Hematopoietic multipotent progenitor cell treated with erythropoietin and hydrocortisone succinate and interleukin-3 and kit ligand, for 15 days (in vitro differentiated cells): ENCODE measurements around the gene RASGRP1.

Experiments
- DNase-seq: peaks from one replicate; pipeline ENCODE4 v3.0.0-alpha.2; 2015; ENCODE audit warnings: low spot score

Gene RASGRP1

DNA sequence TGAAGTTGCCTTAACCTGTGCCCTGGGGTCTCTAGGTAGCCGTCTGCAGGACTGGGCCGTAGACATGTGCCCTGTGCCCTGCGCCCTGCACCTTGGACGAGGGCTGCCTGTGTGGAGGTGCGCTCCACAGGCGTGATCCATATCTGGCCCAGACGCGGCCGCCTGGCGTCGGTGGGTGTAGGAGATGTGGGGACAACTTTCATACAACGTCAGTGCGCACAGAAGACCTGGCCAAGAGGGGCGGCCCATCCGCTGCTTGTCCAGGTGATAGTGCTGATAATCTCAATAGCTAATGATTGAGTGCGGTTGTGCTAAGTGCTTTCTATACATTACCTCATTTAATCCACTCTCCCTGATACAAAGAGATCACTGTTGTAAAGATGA is 665 bp upstream of the RASGRP1 start:
- DNase-seq, result no peak

DNA sequence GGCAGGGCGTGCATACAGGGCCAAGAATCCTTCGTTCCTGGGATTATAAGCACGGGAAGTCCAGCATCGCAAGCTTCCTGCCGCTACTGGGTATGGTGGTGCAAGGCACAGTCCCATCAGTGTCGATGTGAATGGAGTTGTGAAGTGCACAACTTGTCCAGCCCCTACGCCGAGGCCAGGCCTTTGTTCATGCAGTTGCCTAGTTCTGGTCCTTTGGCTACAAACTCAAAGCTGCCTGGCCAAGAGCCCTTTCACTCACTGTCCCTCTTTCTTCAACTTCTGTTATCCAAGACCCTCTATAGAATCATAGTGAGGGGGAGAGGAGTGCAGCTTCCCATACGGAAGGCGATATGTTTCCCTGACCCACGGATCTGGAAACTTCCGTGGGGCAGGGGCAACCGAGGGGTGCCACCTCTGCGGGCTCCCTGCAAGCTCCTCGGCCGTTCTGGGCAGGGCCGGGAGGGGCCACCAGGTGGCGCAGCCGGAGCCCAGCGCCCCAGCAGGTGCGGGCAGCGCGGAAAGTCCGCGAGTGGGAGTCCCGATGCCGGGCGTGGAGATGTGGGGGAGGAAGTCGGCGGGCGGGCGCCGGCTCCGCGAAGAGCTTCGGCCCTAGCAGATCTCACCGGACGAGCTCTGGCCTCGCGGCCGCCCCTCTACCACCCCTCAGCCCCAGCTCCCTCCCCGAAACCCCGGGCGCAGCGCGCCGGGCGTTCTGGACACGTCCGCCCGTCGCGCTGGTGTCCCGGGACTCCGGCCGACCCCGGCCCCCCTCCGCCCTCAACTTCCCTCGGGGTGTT is 693 bp downstream of the RASGRP1 start:
- peak; percentile 9 for DNase-seq

DNA sequence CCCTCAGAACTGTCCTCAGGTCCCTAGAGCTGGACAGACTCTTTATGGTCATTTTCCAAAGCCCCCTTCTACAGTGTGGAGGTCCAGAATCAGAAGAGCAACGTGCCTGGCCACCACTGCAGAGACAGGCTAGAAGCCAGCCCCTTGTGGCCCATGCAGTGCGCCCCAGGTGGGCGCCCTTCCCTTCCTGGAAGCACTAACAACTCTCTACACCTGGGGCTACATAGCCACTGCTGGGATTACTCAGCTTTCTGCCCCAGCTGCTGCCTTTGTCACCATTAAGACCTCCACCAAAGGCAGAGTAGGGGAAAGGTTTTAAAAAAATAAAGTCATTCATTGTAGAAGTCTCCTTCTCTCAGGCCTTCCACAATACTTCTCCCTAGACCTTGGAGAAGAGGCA is 2.3 kb downstream of the RASGRP1 start:
- DNase-seq, result no peak

DNA sequence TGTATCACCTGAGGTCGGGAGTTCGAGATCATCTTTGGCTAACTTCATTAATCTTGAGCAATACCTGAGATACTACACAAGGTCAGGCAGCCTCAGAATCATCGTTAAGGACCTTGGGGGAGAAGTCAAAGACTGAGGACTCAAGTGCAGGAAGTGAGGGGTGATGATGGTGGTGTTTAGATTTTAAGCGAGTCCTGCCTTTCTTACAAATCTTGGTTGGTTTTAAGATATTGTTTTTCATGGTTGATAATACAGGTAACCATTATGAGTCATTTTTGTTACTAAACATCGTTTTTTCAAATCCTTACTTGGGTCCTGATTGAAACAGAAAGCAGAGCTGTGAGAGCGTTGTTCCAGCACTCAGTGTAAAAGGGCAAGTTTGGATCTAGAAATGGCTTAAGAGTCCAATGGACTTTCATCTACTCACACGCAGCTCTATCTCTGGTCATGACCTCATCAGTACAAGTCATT is 4.1 kb downstream of the RASGRP1 start:
- DNase-seq, result no peak

DNA sequence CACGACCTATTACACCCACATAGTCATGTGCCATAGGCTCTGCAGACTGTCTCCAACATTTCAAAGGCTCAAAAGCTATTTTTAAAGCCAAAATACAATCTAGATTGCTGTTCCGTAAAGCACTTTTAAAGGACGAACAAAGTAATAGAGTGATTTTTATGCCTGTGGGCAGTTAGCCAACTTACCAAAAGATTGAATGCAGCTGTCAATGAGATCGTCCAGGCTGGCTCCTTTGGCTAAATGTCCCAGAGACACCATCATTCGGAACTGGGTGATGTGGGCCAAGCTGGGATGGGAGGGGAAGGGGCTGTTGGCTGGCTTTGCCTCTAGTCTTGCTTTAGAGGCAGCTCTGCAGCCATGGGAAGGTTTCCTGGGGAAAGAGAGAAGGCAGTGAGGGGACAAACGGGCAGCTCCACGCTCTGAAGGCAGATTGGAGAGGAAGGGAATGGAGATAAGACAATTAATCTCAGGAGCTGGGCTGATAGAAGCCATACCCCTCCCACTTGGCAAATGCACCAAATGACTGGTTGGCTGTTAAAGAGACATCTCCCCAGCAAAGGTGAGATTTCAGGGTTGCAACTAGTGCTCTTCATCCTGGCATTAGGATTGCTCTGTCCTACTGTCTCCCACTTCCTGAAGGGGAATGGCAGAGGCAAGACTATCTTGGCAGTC is 4.8 kb downstream of the RASGRP1 start:
- no peak for DNase-seq

DNA sequence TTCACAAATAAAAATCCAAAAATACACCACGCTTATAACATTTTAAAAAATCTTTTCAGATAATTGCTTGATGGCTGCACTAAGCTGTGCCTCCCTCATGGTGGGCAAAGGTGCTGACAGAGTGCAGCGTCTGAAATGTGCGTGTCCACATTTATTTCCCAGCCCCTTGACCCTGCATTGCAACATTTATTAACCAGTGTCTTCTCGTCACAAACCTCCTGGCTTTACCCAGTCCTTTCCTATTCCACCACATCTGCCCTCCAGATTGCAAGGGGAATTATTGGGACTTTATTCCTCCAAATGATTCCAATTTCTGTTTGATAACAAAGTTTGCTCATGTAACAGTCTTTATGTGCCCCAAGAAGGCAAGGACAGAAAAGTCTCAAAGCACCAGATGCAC is 5.5 kb downstream of the RASGRP1 start:
- DNase-seq, result no peak

DNA sequence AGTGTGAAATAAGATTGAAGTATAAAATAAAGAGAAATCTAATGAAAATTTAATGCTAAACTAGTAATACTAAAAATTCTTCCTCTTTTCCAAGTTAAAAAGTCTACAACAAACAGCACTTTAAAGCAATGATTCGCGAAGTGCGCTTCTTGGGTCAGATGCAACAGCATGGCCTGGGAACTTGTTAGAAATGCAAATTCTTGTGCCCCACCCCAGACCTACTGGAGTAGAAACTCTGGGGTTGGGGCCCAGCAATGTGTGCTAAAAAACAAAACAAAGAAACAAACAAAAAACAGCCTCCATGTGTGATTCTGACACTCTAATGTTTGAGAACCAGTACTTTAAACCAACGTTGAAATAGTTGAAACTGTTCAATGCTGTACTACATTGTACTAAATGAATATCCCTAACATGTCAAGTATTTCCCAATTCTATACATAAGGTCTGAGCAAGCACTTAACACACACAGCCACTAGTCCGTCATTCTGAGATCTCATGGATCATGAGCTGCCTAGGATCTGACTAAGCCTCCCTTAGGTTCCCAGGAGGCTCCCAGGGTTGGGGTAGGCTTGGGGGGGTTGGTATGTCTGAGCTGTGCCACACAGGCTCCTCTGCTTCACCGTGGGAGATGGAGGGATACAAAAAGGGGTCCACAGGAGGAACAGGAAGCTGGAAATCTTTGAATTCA is 6.1 kb downstream of the RASGRP1 start:
- no peak for DNase-seq

DNA sequence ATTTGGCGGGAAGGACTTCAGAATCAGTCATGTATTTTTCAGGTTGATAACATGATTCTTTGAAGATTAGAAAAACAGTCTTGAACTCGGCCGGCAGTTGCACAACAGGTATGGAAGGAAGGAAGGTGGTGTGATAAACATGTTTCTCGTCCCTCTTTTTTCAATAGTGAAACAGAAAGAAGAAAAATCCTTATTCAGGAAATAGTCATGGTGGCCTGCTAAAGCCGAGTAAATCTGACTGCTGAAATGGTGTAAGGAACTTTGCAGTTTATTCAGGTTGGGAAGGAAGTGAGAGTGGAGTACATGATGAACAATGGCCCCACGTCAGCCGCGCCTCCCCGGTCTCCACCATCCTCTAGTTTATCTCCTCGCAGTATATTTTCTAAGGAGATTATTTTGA is 6.7 kb downstream of the RASGRP1 start:
- no peak for DNase-seq

DNA sequence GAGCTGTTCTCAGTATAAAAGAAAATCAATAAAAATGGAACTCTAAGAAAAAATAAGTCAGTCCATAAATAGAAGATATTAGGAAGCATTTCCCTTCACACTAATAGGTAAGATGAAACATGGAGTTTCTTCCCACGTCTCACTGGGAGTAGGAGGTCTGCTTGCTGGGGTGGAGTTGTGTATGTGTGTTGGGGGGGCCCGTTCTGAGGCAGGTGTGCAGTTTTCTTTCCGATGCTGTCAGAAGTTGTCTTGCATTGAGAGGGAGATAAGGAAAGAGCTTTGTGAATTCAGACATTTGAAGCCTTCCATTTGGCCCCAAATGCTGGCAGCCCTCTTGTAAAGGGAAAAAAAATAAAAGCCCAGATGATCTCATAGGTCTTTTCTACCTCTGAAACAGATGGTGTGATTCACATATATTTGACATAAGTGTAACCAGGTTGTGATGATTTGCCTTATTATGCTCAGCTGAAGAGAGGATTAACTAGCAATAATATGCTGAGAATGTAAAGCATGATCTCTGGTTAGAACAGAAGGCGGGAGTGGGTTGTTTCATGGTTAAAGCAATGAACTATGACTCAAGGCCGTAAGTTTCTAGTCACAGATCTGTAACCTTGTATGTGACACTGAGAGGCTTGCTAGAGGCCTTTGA is 8.8 kb downstream of the RASGRP1 start:
- no peak for DNase-seq

DNA sequence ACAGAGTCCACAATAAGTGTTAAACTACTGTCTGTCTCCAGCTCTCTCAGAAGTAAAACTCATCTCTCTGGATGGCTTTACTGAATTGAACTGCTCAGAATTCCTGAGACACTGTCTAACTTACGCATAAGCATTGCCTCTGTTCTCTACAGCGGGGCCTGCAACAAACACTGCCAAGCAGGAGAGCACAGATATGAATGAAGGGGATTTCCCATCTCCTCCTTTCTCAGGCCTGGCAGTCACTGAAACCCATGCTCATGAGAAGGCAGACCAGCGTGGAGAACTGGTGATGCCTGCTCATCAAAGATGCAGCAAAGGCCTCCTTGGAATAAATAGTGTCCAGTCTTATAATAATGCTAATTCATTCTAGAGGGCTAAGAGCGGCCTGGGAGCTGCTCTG is 10.3 kb downstream of the RASGRP1 start:
- no peak for DNase-seq

DNA sequence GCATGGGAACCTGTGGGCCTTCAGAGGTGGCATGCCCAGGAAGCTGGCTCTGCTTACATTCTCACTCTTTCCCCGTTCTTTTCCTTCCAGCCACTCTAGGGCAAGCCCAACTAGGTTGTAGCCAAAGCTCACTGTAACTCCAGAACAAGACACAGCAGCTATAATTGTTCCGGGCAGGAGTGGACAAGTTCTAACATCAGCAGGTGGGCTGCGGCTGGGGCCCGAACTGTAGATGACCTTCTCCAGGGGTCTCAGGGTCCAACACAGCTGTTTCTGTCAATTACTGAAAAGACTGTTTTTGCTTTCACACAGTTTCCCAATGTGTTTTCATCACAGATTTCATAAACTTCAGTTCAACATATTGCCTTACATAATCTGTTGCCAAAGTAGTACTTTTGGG is 11.5 kb downstream of the RASGRP1 start:
- no peak for DNase-seq

DNA sequence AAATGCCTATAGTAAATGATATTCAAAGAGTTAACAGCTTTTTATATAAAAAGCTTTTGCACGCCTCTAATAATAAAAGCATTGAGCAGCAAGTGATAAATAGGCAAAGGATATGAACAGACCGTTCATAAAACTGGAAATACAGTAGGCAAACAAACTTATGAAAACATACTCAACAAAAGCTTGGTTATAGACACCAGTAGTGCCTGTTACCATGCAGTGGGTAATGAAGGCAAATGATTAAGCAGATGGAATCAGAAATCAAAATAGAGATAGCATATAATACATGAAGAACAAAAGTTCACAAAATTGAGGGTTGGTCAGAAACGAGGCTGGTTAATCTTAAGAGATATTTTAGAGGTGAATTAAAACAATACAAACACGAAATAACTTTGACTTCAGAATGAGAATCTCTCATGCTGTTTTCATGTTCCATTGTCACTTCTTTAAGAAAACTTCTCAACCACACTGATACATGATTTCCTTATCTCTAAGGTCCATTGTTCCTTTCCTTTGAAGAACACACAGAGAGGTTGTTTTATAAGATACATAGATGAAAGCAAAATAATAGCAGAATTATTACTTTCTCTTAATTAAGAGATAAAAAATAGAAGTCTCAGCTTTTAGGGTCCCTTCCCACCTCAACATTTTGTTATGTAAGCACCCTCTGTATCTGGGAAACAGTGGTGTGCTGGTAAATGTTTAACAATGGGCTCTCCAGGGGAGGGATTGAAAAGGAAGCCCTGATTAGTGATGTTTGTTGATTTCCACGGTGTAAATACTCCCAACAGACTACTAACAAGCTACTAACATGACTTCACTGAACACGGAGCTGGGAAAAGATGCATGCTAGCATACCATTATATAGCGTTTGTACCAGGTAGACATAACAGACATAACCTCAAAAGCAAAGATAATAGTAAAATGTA is 12.6 kb downstream of the RASGRP1 start:
- DNase-seq, result no peak

DNA sequence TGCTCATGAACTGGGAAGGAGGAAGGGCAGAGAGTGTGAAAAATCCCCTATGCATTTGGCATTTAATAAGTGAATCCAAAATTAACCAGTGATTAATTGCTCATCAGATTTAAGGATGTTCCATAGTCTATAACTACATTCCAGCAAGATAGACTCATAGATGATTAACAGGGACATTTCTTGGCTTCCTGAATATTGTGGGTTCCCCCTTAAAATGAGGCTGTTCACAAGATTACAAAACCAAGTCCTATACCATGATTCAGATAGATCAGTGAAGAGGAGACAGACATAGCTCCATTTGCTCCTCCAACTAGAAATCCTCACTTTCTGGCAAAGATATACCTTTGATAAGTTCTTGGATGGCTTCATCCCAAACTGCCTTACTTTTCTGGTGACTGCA is 15.4 kb downstream of the RASGRP1 start:
- no peak for DNase-seq

DNA sequence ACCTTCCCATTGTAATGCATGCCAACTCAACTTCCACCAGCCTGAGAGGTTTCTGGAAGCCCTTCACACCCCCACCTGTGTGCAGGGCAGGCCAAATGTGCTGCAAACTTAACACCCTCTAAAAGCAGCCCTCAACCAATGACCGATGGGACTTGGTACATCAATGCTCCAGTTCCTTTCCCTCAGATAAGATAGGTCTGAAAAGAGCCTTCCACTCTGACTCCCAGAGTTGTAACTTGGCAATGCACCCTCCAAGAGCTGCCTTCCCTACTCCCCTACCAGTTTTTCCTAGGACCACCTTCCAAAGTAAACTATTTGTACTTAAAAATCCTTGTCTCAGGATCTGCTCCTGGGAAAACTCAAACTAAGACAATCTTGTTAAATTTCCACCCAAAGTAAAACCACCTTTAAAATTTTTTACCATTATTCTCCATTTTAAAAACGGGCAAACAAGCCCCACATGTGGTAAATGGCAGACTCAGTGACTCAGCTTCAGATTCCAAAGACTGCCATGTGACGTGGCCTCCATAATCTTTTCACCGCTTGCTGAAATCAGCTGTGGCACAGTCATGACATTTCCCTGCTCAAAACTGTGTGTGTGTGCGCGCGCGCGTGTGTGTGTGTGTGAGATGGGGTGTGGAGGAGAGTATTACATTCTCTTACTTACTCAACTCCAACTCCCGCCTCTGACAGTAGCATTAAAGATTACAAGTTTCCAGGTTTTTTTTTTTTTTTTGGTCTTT is 17.2 kb downstream of the RASGRP1 start:
- no peak for DNase-seq

DNA sequence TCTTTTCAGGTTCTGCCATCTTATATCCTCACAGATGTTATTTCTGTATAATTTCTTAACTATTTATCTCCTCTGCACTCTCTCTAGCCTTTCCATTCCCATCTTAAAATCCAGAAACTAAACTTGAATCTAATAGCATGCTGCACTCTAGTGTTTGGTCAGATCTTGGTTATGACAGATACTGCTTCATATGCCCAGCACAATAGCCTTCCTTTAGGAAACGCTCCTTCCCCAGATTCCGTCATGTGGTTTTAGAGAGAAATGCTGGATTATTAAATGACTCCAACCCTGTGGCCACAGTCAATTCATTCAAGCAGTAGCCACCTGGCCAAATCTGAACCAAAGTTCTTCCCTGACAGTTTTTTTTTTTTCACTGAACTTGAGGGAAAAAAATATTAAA is 19.4 kb downstream of the RASGRP1 start:
- no peak for DNase-seq

DNA sequence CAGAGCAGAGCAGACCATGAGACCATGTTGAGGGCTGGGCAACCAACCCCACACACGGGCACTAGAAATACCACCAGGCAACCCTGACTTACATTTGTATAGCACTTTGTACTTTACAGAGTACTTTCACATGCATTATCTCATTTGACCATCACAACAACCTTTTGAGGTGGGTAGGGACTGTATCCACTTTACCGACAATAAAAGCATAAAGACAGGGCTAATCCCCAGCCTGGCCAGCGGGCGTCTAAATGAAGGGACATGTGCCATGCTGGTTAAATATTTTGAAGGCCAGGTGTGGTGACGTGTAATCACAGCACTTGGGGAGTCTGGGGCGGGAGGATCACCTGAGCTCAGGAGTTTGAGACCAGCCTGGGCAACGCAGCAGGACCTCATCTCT is 23.6 kb downstream of the RASGRP1 start:
- no peak for DNase-seq

DNA sequence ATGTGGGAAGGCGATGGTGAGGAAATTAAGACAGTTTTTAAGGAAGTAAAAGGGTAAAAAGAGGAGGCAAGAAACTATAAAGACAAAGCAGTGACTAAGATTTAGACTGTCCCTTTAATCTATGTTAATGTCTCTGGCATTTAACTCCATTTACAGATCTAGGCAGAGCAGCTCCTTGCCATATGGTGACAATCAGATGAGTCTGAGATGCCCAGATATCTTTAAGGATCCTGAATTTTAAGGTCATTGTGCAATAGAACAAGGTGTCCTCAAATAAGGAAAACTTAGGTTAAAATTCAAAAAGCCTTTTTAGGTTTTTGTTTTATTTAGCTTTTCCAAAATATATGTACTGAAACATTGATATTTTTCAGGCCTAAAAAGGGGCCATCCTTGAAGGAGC is 24.1 kb downstream of the RASGRP1 start:
- DNase-seq, result no peak

DNA sequence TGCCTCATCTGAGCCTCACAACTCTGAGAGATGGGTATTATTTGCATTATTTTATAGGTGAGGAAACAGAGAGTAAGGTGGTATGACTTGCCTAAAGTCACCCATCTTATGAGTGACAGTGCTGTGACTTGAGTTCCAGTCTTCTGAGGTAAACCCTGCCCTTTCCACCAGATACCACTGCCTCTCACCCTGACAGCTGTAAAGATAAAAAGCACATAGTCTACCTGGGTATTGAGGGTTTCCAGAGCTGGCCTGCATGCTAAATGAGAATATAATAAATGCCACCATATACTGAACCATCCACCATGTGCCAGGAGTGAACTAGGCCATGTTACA is 25.6 kb downstream of the RASGRP1 start:
- no peak for DNase-seq

DNA sequence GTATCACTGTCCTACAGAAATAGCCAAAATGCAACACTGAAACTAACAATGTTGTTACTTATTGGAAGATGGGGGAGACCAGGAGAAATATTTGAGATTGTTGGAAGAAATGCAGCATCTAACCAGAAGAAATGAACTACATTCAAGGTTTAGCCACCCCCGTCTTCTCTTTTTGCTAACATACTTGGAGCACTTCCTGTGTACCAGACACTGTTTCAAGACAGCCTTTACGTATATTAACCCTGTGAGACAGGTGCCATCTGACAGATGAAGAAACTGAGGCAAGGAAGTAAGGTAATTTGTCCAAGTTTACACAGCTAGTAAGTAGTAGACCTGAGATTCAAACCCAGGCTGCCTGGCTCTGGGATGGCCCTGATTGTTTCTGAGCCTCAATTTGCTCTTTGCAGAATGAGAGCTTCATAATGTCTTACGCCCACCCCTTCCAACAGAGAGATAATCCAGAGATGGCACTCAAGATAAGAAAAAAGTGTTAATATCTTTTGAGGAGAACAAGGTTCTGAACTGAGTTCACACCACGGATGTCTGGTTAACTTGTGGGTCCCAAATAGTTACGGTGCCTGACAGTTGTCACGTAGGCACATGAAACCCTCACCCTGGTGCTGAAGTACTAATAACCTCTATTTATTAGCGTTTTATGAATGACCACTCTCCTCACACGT is 26.1 kb downstream of the RASGRP1 start:
- DNase-seq, result no peak

DNA sequence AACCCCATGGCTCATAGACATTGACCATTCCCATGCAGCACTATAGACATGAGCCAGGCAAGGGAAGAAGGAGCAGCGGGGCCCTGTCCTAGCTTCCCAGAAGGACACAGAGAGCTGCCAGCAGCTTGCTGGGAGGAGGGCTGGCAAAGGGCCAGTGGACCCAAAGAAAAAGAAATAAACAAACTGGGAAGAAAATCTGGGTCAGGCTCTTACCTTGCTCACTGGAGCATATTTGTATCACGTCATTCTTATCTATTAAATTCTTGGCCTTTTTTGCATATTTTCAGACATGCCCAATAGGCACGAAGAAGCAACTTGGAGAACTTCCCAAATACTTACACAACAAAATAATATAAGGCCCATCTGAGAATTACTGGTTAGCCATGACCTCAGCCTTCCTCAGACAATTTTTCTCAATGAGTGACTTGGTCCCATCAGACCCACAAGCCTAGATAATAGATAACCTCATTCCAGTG is 28.4 kb downstream of the RASGRP1 start:
- DNase-seq, result no peak
